A549 (cell line): Measurements from ENCODE around the gene ARHGAP19. TPM values are rescaled to one million over a fixed set of nuclear protein-coding genes. Genes with fewer than 3 reads are reported as not detected.
"Not testable (repeated sequence)": the region's sequence is repeated elsewhere in the genome, so short reads cannot be mapped to it uniquely, and the experiment has no call there.

ENCODE experiments used
- ATAC-seq, 2 experiments: fragments of 200-7000 bp in 1 of 2; fragments of >200 bp in 1 of 2; cut with Nextera tagmentation in 1 of 2; cut with Tn5 transposase in 1 of 2; 3 replicates each; pipeline versions ENCODE4 v1.8.0 to v1.9.1; 2018 to 2020; ENCODE audit warnings: mild to moderate bottlenecking in 1 of 2, moderate library complexity in 1 of 2
- CTCF ChIA-PET: fragments of 300-600 bp; sonication (Branson Sonifier 250); formaldehyde crosslinking; extraction: SDS; loops from one replicate; lab custom pipeline; 2021; ENCODE audit warnings: antibody characterized with exemption, inconsistent platforms; lab: Yijun Ruan, JAX
- POLR2A ChIA-PET: fragments of 350-600 bp; formaldehyde crosslinking; extraction: SDS; loops from one replicate; lab custom pipeline; 2021; ENCODE audit warnings: antibody characterized with exemption, inconsistent platforms; lab: Yijun Ruan, JAX
- DNase-seq, 2 experiments: peaks; one replicate each; pipeline versions ENCODE4 v3.0.0 to v3.0.0-alpha.2; 2011 to 2016; ENCODE audit warnings: low read depth in 1 of 2, low spot score in 1 of 2
- FAIRE-seq: peaks from 2 replicates; lab custom pipeline; 2011; peaks lifted over from hg19 to GRCh38; lab: Jason Lieb, UNC
- H3K27ac ChIP-seq, 2 experiments: fragments of >200 bp; sonication (Bioruptor Twin); formaldehyde crosslinking; 3 replicates each; pipeline ENCODE4 v1.5.1; 2016 to 2017
- H3K4me1 ChIP-seq: fragments of >200 bp; sonication (Bioruptor Twin); formaldehyde crosslinking; 3 replicates; pipeline ENCODE4 v1.6.1; 2016
- H3K4me2 ChIP-seq: fragments of >200 bp; sonication (Bioruptor Twin); formaldehyde crosslinking; 3 replicates; pipeline ENCODE4 v1.6.1; 2016
- H3K4me3 ChIP-seq: fragments of >200 bp; sonication (Bioruptor Twin); formaldehyde crosslinking; 3 replicates; pipeline ENCODE4 v1.5.1; 2016
- H3K9me3 ChIP-seq: fragments of >200 bp; sonication (Bioruptor Twin); formaldehyde crosslinking; 3 replicates; pipeline ENCODE4 v1.6.1; 2016
- BCL3 ChIP-seq: fragments of >200 bp; sonication (Bioruptor Twin); formaldehyde crosslinking; IDR thresholded peaks from 3 replicates; pipeline ENCODE4 v1.6.1; 2016
- CBX2 ChIP-seq: fragments of 200-600 bp; sonication (generic); IDR thresholded peaks from 2 replicates; pipeline ENCODE4 v1.6.1; 2016; ENCODE audit warnings: low read depth, mild to moderate bottlenecking, borderline replicate concordance
- CBX8 ChIP-seq: fragments of 200-600 bp; sonication (generic); IDR thresholded peaks from 2 replicates; pipeline ENCODE4 v1.6.1; 2016
- EP300 ChIP-seq, 2 experiments: fragments of >200 bp; sonication (Bioruptor Twin); formaldehyde crosslinking; IDR thresholded peaks; 2 replicates in 1 of 2; 3 replicates in 1 of 2; pipeline ENCODE4 v1.6.1; 2016 to 2017
- HOXA7 ChIP-seq: fragments of 250-450 bp; sonication (Bioruptor Pico); IDR thresholded peaks from 2 replicates; pipeline ENCODE4 v1.5.0; 2020; ENCODE audit warnings: mild to moderate bottlenecking, moderate library complexity
- HOXB5 ChIP-seq: fragments of 250-450 bp; sonication (Bioruptor Pico); IDR thresholded peaks from 2 replicates; pipeline ENCODE4 v1.5.0; 2020; ENCODE audit warnings: mild to moderate bottlenecking, moderate library complexity
- JUNB ChIP-seq: fragments of >200 bp; sonication (Bioruptor Twin); formaldehyde crosslinking; IDR thresholded peaks from 2 replicates; pipeline ENCODE4 v1.6.1; 2016
- MAX ChIP-seq: IDR thresholded peaks from 2 replicates; pipeline ENCODE4 v1.6.1; 2012
- NR3C1 ChIP-seq: fragments of >200 bp; sonication (Bioruptor Twin); formaldehyde crosslinking; IDR thresholded peaks from 3 replicates; pipeline ENCODE4 v1.6.1; 2017
- PBX3 ChIP-seq: IDR thresholded peaks from 2 replicates; pipeline ENCODE4 v1.6.1; 2012
- PHF8 ChIP-seq: fragments of 200-600 bp; sonication (generic); IDR thresholded peaks from 2 replicates; pipeline ENCODE4 v1.6.1; 2016; ENCODE audit warnings: low read depth, mild to moderate bottlenecking, antibody characterized with exemption, moderate library complexity, borderline replicate concordance
- SMC3 ChIP-seq: fragments of >200 bp; sonication (Bioruptor Twin); formaldehyde crosslinking; IDR thresholded peaks from 3 replicates; pipeline ENCODE4 v1.6.1; 2018; ENCODE audit warnings: inconsistent platforms
- SREBF2 ChIP-seq: fragments of 450-650 bp; IDR thresholded peaks from 2 replicates; pipeline ENCODE4 v1.6.1; 2014; ENCODE audit warnings: mild to moderate bottlenecking, moderate library complexity
- TFCP2L1 ChIP-seq: fragments of 250-450 bp; sonication (Bioruptor Pico); IDR thresholded peaks from 2 replicates; pipeline ENCODE4 v1.5.0; 2021; ENCODE audit warnings: mild to moderate bottlenecking
- USF2 ChIP-seq: fragments of 450-650 bp; IDR thresholded peaks from 2 replicates; pipeline ENCODE4 v1.6.1; 2014; ENCODE audit warnings: antibody characterized with exemption
- ZC3H11A ChIP-seq: fragments of 450-650 bp; IDR thresholded peaks from 2 replicates; pipeline ENCODE4 v1.6.1; 2014; ENCODE audit warnings: antibody characterized with exemption, mild to moderate bottlenecking
- ZFP36 ChIP-seq: fragments of 450-650 bp; IDR thresholded peaks from 2 replicates; pipeline ENCODE4 v1.6.1; 2014; ENCODE audit warnings: borderline replicate concordance; ENCODE audit not compliant: partially characterized antibody
- ZNF302 ChIP-seq: fragments of 250-450 bp; sonication (Bioruptor Pico); IDR thresholded peaks from 2 replicates; pipeline ENCODE4 v1.9.0; 2021; ENCODE audit warnings: inconsistent platforms, mild to moderate bottlenecking, moderate library complexity
- WGBS: methylation state at CpG from one replicate; pipeline ENCODE4 v1.1.6; 2017; ENCODE audit errors: missing lambda C conversion rate; 5-methylcytosine and 5-hydroxymethylcytosine counted together
- polyA plus RNA-seq, 4 experiments: library from polyadenylated mRNA; depleted of rRNA in 3 of 4; stranded (reverse); fragments of >200 nt; fragmentation: RNase III in 1 of 4; extraction: RNeasy Plus Mini Kit Qiagen cat#74134 plus additional on column Dnase treatment in 1 of 4; gene quantifications; 2 replicates in 3 of 4; 3 replicates in 1 of 4; pipeline ENCODE4 v1.2.3, GENCODE V29; 2011 to 2017

ARHGAP19 gene
- polyA plus RNA-seq, 2 of the 4 experiments (the other 2 are of a cell fraction) = 6.0 to 11.9 TPM

- no peaks in the 10 kb centered on the region for H3K4me1 ChIP-seq
- FAIRE-seq (no peak), ATAC-seq (no peak), DNase-seq (no peak)
- H3K4me3 ChIP-seq = no peak overlapping the region
- ChIA-PET POLR2A (no interaction called here), CTCF (interaction anchor here (5.3 kb wide), 1 partner anchor 8 kb away, joined by 32 read pairs; no protein-coding TSS in a partner anchor)
- no peaks in the 10 kb centered on the region for H3K9me3 ChIP-seq
- 81% methylated on average over 3 of the region's 3 CpGs for WGBS
- no peak overlapping the region for H3K27ac ChIP-seq
- TF ChIP-seq EP300 (IDR thresholded peaks at IDR 0.05) = no peak
- TF ChIP-seq PHF8 = no peak
- TF ChIP-seq HOXB5 (CRISPR knock-in tag) = no peak
- TF ChIP-seq ZFP36 = no peak
- TF ChIP-seq ZNF302 (CRISPR knock-in tag) = no peak
- no peak for TF ChIP-seq NR3C1
- no peak for TF ChIP-seq TFCP2L1
- TF ChIP-seq BCL3 = no peak
- no peak for TF ChIP-seq CBX8
- TF ChIP-seq PBX3 = no peak
- TF ChIP-seq MAX = no peak
- no peak for TF ChIP-seq JUNB
- no peak for TF ChIP-seq HOXA7 (CRISPR knock-in tag)
- TF ChIP-seq SMC3 = no peak
- TF ChIP-seq CBX2 = no peak
- TF ChIP-seq USF2 = no peak
- TF ChIP-seq ZC3H11A = no peak
- TF ChIP-seq, all 56 proteins: peak for 0
- no peak overlapping the region for H3K4me2 ChIP-seq
These were observed 21.8 kb downstream of the ARHGAP19 start for GRCh38 chr10:97270523-97271154.

- H3K4me2 ChIP-seq = no peak overlapping the region
- H3K4me3 ChIP-seq = no peak overlapping the region
- H3K9me3 ChIP-seq = no peaks in the 10 kb centered on the region
- CTCF ChIA-PET = interaction anchor here (0.8 to 5.3 kb wide), 4 partner anchors 11 to 87 kb away, joined by 3 to 32 read pairs (median 3); partner anchors contain the start of gene ARHGAP19
- no peaks in the 10 kb centered on the region for H3K4me1 ChIP-seq
- DNase-seq = no peak
- FAIRE-seq = no peak
- POLR2A ChIA-PET = no interaction called here
- H3K27ac ChIP-seq = no peak overlapping the region
- ATAC-seq = no peak
- 98% methylated on average over 4 of the region's 4 CpGs for WGBS
- TF ChIP-seq PHF8 (no peak), SREBF2 (no peak)
- TF ChIP-seq, all 56 proteins: peak for 0
These were observed 24.8 kb downstream of the ARHGAP19 start for GRCh38 chr10:97267671-97268070.

- H3K27ac ChIP-seq, H3K9me3 ChIP-seq, H3K4me1 ChIP-seq, DNase-seq, FAIRE-seq, H3K4me2 ChIP-seq, ATAC-seq, POLR2A ChIA-PET, H3K4me3 ChIP-seq: not testable (repeated sequence)
- CTCF ChIA-PET = interaction anchor here (1.1 to 1.4 kb wide), 2 partner anchors 13 to 192 kb away, joined by 3 to 5 read pairs; no protein-coding TSS in a partner anchor
- 92% methylated on average over 3 of the region's 3 CpGs for WGBS
These were observed 27.3 kb downstream of the ARHGAP19 start for GRCh38 chr10:97265095-97265494.
